HG03378 (cell line): ENCODE results near the gene CBLB.

Experiments
- ATAC-seq: cut with Tn5 transposase; IDR thresholded peaks from one replicate; pipeline ENCODE4 v1.9.1; 2021; ENCODE audit warnings: mild to moderate bottlenecking, moderate library complexity; ENCODE audit not compliant: unreplicated experiment

Gene CBLB

GRCh38 chr3:105876780-105877327, 8.0 kb upstream of the CBLB start:
- peak; percentile 73 for ATAC-seq

- ATAC-seq = no peak
Observed at GRCh38 chr3:105869861-105870755, 1.3 kb upstream of the CBLB start.

GRCh38 chr3:105869531-105869833, 670 bp upstream of the CBLB start:
- no peak for ATAC-seq

- ATAC-seq = no peak
Observed at GRCh38 chr3:105868431-105868741, 426 bp downstream of the CBLB start.

GRCh38 chr3:105867712-105868430, 941 bp downstream of the CBLB start:
- no peak for ATAC-seq

GRCh38 chr3:105866656-105867653, 1.9 kb downstream of the CBLB start:
- peak; percentile 38 for ATAC-seq

GRCh38 chr3:105865867-105866350, 2.9 kb downstream of the CBLB start:
- no peak for ATAC-seq

- ATAC-seq = no peak
Observed at GRCh38 chr3:105865016-105865623, 3.7 kb downstream of the CBLB start.

- ATAC-seq = no peak
Observed at GRCh38 chr3:105864212-105864611, 4.6 kb downstream of the CBLB start.

GRCh38 chr3:105863608-105864007, 5.2 kb downstream of the CBLB start:
- ATAC-seq = no peak

GRCh38 chr3:105862217-105862616, 6.6 kb downstream of the CBLB start:
- ATAC-seq = peak; percentile 73

- ATAC-seq = no peak
Observed at GRCh38 chr3:105860641-105861040, 8.2 kb downstream of the CBLB start.

GRCh38 chr3:105858017-105858416, 10.8 kb downstream of the CBLB start:
- no peak for ATAC-seq

- ATAC-seq = no peak
Observed at GRCh38 chr3:105857601-105858000, 11.2 kb downstream of the CBLB start.

GRCh38 chr3:105856605-105857004, 12.2 kb downstream of the CBLB start:
- no peak for ATAC-seq

GRCh38 chr3:105853801-105854432, 14.9 kb downstream of the CBLB start:
- ATAC-seq = peak; percentile 91

GRCh38 chr3:105851582-105851981, 17.2 kb downstream of the CBLB start:
- no peak for ATAC-seq

- no peak for ATAC-seq
Observed at GRCh38 chr3:105851176-105851575, 17.6 kb downstream of the CBLB start.

- no peak for ATAC-seq
Observed at GRCh38 chr3:105850593-105850992, 18.2 kb downstream of the CBLB start.

- no peak for ATAC-seq
Observed at GRCh38 chr3:105848821-105849220, 20.0 kb downstream of the CBLB start.
